ENCODE data around the gene PIH1D1.
A peak's percentile ranks its signal among the peaks of the same experiment; 100 is the strongest.

DNA sequence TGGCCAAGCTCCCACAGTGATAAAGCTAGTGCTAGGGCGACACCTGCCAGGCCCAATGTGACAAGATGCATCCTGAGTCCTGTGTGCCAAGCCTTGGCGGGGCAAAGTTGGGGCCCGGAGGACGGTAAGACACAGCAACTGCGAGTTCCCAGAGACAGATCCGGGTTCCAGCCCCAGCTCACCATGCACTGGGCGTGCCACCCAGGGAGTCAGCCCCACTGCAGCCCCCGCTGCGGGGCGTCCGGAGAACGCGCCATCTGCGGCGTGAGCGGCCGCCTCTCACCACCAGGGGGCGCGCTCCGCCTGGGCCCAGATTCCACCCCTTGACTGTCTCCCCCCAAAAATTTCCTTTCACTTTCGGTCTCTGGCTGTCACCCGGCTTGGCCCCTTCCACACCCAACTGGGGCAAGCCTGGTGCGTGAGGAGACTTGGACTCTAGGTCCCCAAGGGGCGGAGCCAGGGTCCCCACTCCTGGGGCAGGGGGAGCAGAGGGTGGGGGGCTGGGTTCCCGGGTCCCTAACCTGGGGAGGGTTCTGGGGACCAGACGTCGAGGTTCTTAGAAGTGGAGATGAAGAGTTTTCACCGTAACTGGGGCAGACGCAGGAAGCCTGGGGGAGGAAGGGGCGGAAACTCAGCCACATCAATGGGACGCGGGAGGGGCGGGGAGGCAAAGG, 22.4 kb upstream of the PIH1D1 start, which contains the start of gene FLT3LG:
- TF ChIP-seq POLR2A (IDR thresholded peaks at IDR 0.05): no peak
- TF ChIP-seq, protein P1, sequence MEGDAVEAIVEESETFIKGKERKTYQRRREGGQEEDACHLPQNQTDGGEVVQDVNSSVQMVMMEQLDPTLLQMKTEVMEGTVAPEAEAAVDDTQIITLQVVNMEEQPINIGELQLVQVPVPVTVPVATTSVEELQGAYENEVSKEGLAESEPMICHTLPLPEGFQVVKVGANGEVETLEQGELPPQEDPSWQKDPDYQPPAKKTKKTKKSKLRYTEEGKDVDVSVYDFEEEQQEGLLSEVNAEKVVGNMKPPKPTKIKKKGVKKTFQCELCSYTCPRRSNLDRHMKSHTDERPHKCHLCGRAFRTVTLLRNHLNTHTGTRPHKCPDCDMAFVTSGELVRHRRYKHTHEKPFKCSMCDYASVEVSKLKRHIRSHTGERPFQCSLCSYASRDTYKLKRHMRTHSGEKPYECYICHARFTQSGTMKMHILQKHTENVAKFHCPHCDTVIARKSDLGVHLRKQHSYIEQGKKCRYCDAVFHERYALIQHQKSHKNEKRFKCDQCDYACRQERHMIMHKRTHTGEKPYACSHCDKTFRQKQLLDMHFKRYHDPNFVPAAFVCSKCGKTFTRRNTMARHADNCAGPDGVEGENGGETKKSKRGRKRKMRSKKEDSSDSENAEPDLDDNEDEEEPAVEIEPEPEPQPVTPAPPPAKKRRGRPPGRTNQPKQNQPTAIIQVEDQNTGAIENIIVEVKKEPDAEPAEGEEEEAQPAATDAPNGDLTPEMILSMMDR (IDR thresholded peaks at IDR 0.05): peak in 3 of 4 experiments; percentile 99
- no peak for TF ChIP-seq EP300 (IDR thresholded peaks at IDR 0.05)
